HCT116 (cell line): ENCODE results near the gene MAP3K21. TPM values are rescaled to one million over a fixed set of nuclear protein-coding genes. Genes with fewer than 3 reads are reported as not detected.

Source experiments
- ATAC-seq: fragments of 200-7000 bp; cut with Tn5 transposase; 2 replicates; pipeline ENCODE4 v1.9.1; 2020; ENCODE audit warnings: mild to moderate bottlenecking, moderate library complexity
- BruUV-seq: library from RNA; stranded (reverse); fragments of 400-500 nt; replicated peaks from 2 replicates; lab custom pipeline; 2021; lab: Mats Ljungman, UMichigan
- CTCF ChIA-PET: fragments of 300-600 bp; sonication (Branson Sonifier 250); formaldehyde crosslinking; loops from one replicate; lab custom pipeline; 2021; ENCODE audit warnings: antibody characterized with exemption; lab: Charles Lee
- POLR2A ChIA-PET: fragments of 300-600, 350-600 bp; sonication (Branson Sonifier 250); formaldehyde crosslinking; loops from one replicate; lab custom pipeline; 2021; ENCODE audit warnings: antibody characterized with exemption; lab: Charles Lee
- RAD21 ChIA-PET, 2 experiments: fragments of 300-600 bp; sonication (Branson Sonifier 250); formaldehyde crosslinking; loops; one replicate each; lab custom pipeline; 2023; ENCODE audit warnings: low total read pairs in 2 of 2; ENCODE audit not compliant: uncharacterized antibody in 2 of 2, unreplicated experiment in 2 of 2, low non-redundant PET in 1 of 2; lab: Charles Lee
- DNase-seq: peaks from one replicate; pipeline ENCODE4 v3.0.0-alpha.2; 2010; ENCODE audit warnings: low read depth, low spot score
- H2AFZ ChIP-seq: fragments of 200-600 bp; shearing (Covaris generic), sonication (generic); 2 replicates; pipeline ENCODE4 v1.6.1; 2017; ENCODE audit warnings: low read depth, mixed run types, mixed read lengths, antibody characterized with exemption, low read length; ENCODE audit not compliant: poor library complexity, severe bottlenecking
- H3K27ac ChIP-seq: 2 replicates; pipeline ENCODE4 v1.5.1; 2012; ENCODE audit warnings: low read depth, low read length
- H3K27me3 ChIP-seq: fragments of 200-600 bp; sonication (generic); 2 replicates; pipeline ENCODE4 v1.6.1; 2016; ENCODE audit warnings: mixed run types, low read length, mixed read lengths; ENCODE audit not compliant: insufficient read depth
- H3K36me3 ChIP-seq, 2 experiments: fragments of 200-500 bp in 1 of 2; fragments of 200-600 bp in 1 of 2; sonication (Bioruptor generic) in 1 of 2; sonication (generic) in 1 of 2; 2 replicates each; pipeline versions ENCODE4 v1.5.1 to v1.6.1; 2014 to 2016; ENCODE audit warnings: low read length in 2 of 2, inconsistent platforms in 1 of 2, mixed read lengths in 1 of 2, mixed run types in 1 of 2; ENCODE audit not compliant: insufficient read depth in 2 of 2, control insufficient read depth in 1 of 2
- H3K4me1 ChIP-seq, 2 experiments: fragments of 200-600 bp in 1 of 2; sonication (generic) in 1 of 2; 2 replicates each; pipeline versions ENCODE4 v1.5.1 to v1.6.1; 2012 to 2017; ENCODE audit warnings: low read length in 2 of 2, inconsistent platforms in 1 of 2, mild to moderate bottlenecking in 1 of 2, mixed read lengths in 1 of 2, mixed run types in 1 of 2, moderate library complexity in 1 of 2; ENCODE audit not compliant: insufficient read depth in 2 of 2, control insufficient read depth in 1 of 2
- H3K4me2 ChIP-seq: fragments of 200-600 bp; sonication (generic); 2 replicates; pipeline ENCODE4 v1.6.1; 2017; ENCODE audit warnings: mixed run types, low read length, mixed read lengths
- H3K4me3 ChIP-seq, 2 experiments: fragments of 200-600 bp in 1 of 2; sonication (generic) in 1 of 2; replicated peaks in 1 of 2; 2 replicates each; pipeline ENCODE4 v1.5.1; 2011 to 2016; ENCODE audit warnings: low read length in 2 of 2, control low read depth in 1 of 2, low read depth in 1 of 2, mild to moderate bottlenecking in 1 of 2, mixed read lengths in 1 of 2, mixed run types in 1 of 2
- H3K79me2 ChIP-seq: fragments of 200-600 bp; sonication (generic); 2 replicates; pipeline ENCODE4 v1.6.1; 2017; ENCODE audit warnings: mild to moderate bottlenecking, mixed run types, low read length, moderate library complexity, mixed read lengths; ENCODE audit not compliant: insufficient read depth
- H3K9ac ChIP-seq: fragments of 200-600 bp; sonication (generic); 2 replicates; pipeline ENCODE4 v1.6.1; 2016; ENCODE audit warnings: low read length, mixed read lengths
- H3K9me2 ChIP-seq: fragments of 200-600 bp; sonication (generic), shearing (Covaris generic); 2 replicates; pipeline ENCODE4 v1.6.1; 2017; ENCODE audit warnings: mixed run types, mild to moderate bottlenecking, moderate library complexity; ENCODE audit not compliant: insufficient read depth
- H3K9me3 ChIP-seq, 2 experiments: fragments of 200-500 bp in 1 of 2; fragments of 200-600 bp in 1 of 2; sonication (Bioruptor generic) in 1 of 2; sonication (generic) in 1 of 2; 2 replicates each; pipeline ENCODE4 v1.6.1; 2014 to 2017; ENCODE audit warnings: low read length in 2 of 2, mixed read lengths in 2 of 2, inconsistent platforms in 1 of 2, low read depth in 1 of 2, mild to moderate bottlenecking in 1 of 2, mixed run types in 1 of 2, moderate library complexity in 1 of 2; ENCODE audit not compliant: control insufficient read depth in 1 of 2, insufficient read depth in 1 of 2
- H4K20me1 ChIP-seq: fragments of 200-600 bp; sonication (generic), shearing (Covaris generic); 2 replicates; pipeline ENCODE4 v1.6.1; 2017; ENCODE audit warnings: mixed run types, mild to moderate bottlenecking, moderate library complexity; ENCODE audit not compliant: insufficient read depth
- CBX3 ChIP-seq: IDR thresholded peaks from 2 replicates; pipeline ENCODE4 v1.6.1; 2012; ENCODE audit warnings: low read depth
- CEBPB ChIP-seq: IDR thresholded peaks from 2 replicates; pipeline ENCODE4 v1.6.1; 2012; ENCODE audit warnings: low read depth
- EGR1 ChIP-seq: IDR thresholded peaks from 2 replicates; pipeline ENCODE4 v1.6.1; 2012; ENCODE audit warnings: low read depth
- ELF1 ChIP-seq: IDR thresholded peaks from 2 replicates; pipeline ENCODE4 v1.6.1; 2012; ENCODE audit warnings: low read depth, borderline replicate concordance
- EZH2phosphoT487 ChIP-seq: fragments of 200-600 bp; IDR thresholded peaks from 2 replicates; pipeline ENCODE4 v1.6.1; 2018; ENCODE audit warnings: antibody characterized with exemption, borderline replicate concordance
- FOSL1 ChIP-seq: IDR thresholded peaks from 2 replicates; pipeline ENCODE4 v1.6.1; 2012; ENCODE audit warnings: low read depth
- JUND ChIP-seq: IDR thresholded peaks from 2 replicates; pipeline ENCODE4 v1.6.1; 2012
- MAX ChIP-seq: IDR thresholded peaks from 2 replicates; pipeline ENCODE4 v1.6.1; 2012
- POLR2A ChIP-seq: IDR thresholded peaks from 2 replicates; pipeline ENCODE4 v1.7.0; 2011; ENCODE audit warnings: borderline replicate concordance; ENCODE audit not compliant: insufficient read depth, insufficient read length; ENCODE audit errors: extremely low read depth
- RAD21 ChIP-seq: IDR thresholded peaks from 2 replicates; pipeline ENCODE4 v1.6.1; 2012; ENCODE audit warnings: low read depth, mild to moderate bottlenecking
- REST ChIP-seq: IDR thresholded peaks from 2 replicates; pipeline ENCODE4 v1.6.1; 2012; ENCODE audit warnings: low read depth
- SIN3A ChIP-seq: IDR thresholded peaks from 2 replicates; pipeline ENCODE4 v1.6.1; 2012; ENCODE audit warnings: low read depth
- SRF ChIP-seq: IDR thresholded peaks from 2 replicates; pipeline ENCODE4 v1.6.1; 2012; ENCODE audit warnings: low read depth
- TCF7L2 ChIP-seq: IDR thresholded peaks from 2 replicates; pipeline ENCODE4 v1.7.0; 2011; ENCODE audit warnings: borderline replicate concordance, inconsistent platforms; ENCODE audit not compliant: insufficient read depth, insufficient read length; ENCODE audit errors: extremely low read depth
- YY1 ChIP-seq: IDR thresholded peaks from 2 replicates; pipeline ENCODE4 v1.6.1; 2011; ENCODE audit warnings: low read length, low read depth, moderate library complexity, mild to moderate bottlenecking; ENCODE audit not compliant: insufficient replicate concordance; ENCODE audit errors: extremely low read depth
- ZBTB33 ChIP-seq: IDR thresholded peaks from 2 replicates; pipeline ENCODE4 v1.6.1; 2011; ENCODE audit warnings: mild to moderate bottlenecking, low read length, moderate library complexity; ENCODE audit not compliant: insufficient replicate concordance; ENCODE audit errors: extremely low read depth
- intact Hi-C: fragments of 100-400 bp; cut with micrococcal nuclease; formaldehyde crosslinking; loops from 2 replicates; pipeline ENCODE4 v1.10.0; 2022
- total RNA-seq: library from RNA; stranded (reverse); gene quantifications from one replicate; pipeline ENCODE4 v1.2.1, GENCODE V29; 2021; ENCODE audit not compliant: unreplicated experiment

MAP3K21 gene
- total RNA-seq, 1 experiment from 2014 or later: 19.1 TPM

- intact Hi-C loops: no loop called here
- RAD21 ChIA-PET: no interaction called here
- Histone ChIP-seq H3K4me3 (no peak overlapping the region), H3K79me2 (no peaks in the 10 kb centered on the region), H3K9ac (no peak overlapping the region), H3K27ac (no peak overlapping the region), H2AFZ (no peak overlapping the region), H4K20me1 (no peaks in the 10 kb centered on the region), H3K36me3 (no peaks in the 10 kb centered on the region), H3K9me2 (no peaks in the 10 kb centered on the region), H3K4me2 (no peak overlapping the region), H3K4me1 (no peaks in the 10 kb centered on the region), H3K27me3 (no peaks in the 10 kb centered on the region), H3K9me3 (no peaks in the 10 kb centered on the region)
- DNase-seq: no peak
- TF ChIP-seq REST (no peak), JUND (no peak)
- BruUV-seq: no TSS peak
- POLR2A ChIA-PET: no interaction called here
- CTCF ChIA-PET: no interaction called here
- ATAC-seq: no peak
Measured at GRCh38 chr1:233431753-233432403, 104.4 kb downstream of the MAP3K21 start.

GRCh38 chr1:233432916-233433315 is 105.4 kb downstream of the MAP3K21 start:
- DNase-seq (no peak), ATAC-seq (no peak)
- H3K9me2 ChIP-seq: no peaks in the 10 kb centered on the region
- ChIA-PET POLR2A (no interaction called here), RAD21 (no interaction called here), CTCF (no interaction called here)
- no peaks in the 10 kb centered on the region for H4K20me1 ChIP-seq
- no peak overlapping the region for H3K9ac ChIP-seq
- H3K4me2 ChIP-seq: no peak overlapping the region
- intact Hi-C loops: no loop called here
- no peak overlapping the region for H3K27ac ChIP-seq
- H2AFZ ChIP-seq: no peak overlapping the region
- BruUV-seq: no TSS peak
- H3K4me3 ChIP-seq: no peak overlapping the region
- no peaks in the 10 kb centered on the region for H3K79me2 ChIP-seq
- no peaks in the 10 kb centered on the region for H3K36me3 ChIP-seq
- no peaks in the 10 kb centered on the region for H3K27me3 ChIP-seq
- no peaks in the 10 kb centered on the region for H3K4me1 ChIP-seq
- H3K9me3 ChIP-seq: no peaks in the 10 kb centered on the region
- TF ChIP-seq EZH2phosphoT487 (no peak), SRF (no peak), YY1 (no peak), JUND (no peak), MAX (no peak), CEBPB (no peak), ZBTB33 (no peak), FOSL1 (no peak), SIN3A (no peak), TCF7L2 (no peak), POLR2A (no peak), CBX3 (no peak), ELF1 (no peak), RAD21 (no peak), EGR1 (no peak)
